H1 (cell line): Measurements from ENCODE around the gene RREB1. TPM values are rescaled to one million over a fixed set of nuclear protein-coding genes. Genes with fewer than 3 reads are reported as not detected.

Experiments used
- CTCF ChIA-PET: fragments of 300-600 bp; sonication (Branson Sonifier 250); formaldehyde crosslinking; loops from one replicate; lab custom pipeline; 2021; ENCODE audit not compliant: partially characterized antibody; lab: Charles Lee
- POLR2A ChIA-PET: fragments of 300-600 bp; sonication (Branson Sonifier 250); formaldehyde crosslinking; loops from one replicate; lab custom pipeline; 2021; ENCODE audit warnings: inconsistent platforms; ENCODE audit not compliant: partially characterized antibody; lab: Charles Lee
- DNase-seq, 2 experiments: peaks; one replicate each; pipeline versions ENCODE4 v3.0.0 to v3.0.0-alpha.2; 2010 to 2022; ENCODE audit warnings: low spot score in 2 of 2, low read depth in 1 of 2, mixed read lengths in 1 of 2
- FAIRE-seq: peaks from 2 replicates; lab custom pipeline; 2011; peaks lifted over from hg19 to GRCh38; lab: Jason Lieb, UNC
- H2AFZ ChIP-seq: 2 replicates; pipeline ENCODE4 v1.8.1; 2012; ENCODE audit warnings: low read length, inconsistent platforms
- H2AK5ac ChIP-seq: 2 replicates; pipeline ENCODE4 v1.6.1; 2013; ENCODE audit warnings: low read depth, low read length
- H2BK120ac ChIP-seq: replicated peaks from 2 replicates; pipeline ENCODE3; 2013; ENCODE audit warnings: low read depth, low read length, inconsistent platforms
- H2BK12ac ChIP-seq: 2 replicates; pipeline ENCODE4 v1.6.1; 2013; ENCODE audit warnings: low read depth, low read length
- H2BK15ac ChIP-seq: 2 replicates; pipeline ENCODE4 v1.6.1; 2013; ENCODE audit warnings: low read length
- H2BK20ac ChIP-seq: 2 replicates; pipeline ENCODE4 v1.6.1; 2013; ENCODE audit warnings: low read length
- H2BK5ac ChIP-seq: 2 replicates; pipeline ENCODE4 v1.6.1; 2013; ENCODE audit warnings: low read depth, low read length
- H3K14ac ChIP-seq: 2 replicates; pipeline ENCODE4 v1.6.1; 2013; ENCODE audit warnings: inconsistent platforms; ENCODE audit not compliant: insufficient read length
- H3K18ac ChIP-seq: 2 replicates; pipeline ENCODE4 v1.6.1; 2013; ENCODE audit warnings: low read length; ENCODE audit errors: extremely low read depth
- H3K23ac ChIP-seq: 2 replicates; pipeline ENCODE4 v1.6.1; 2013; ENCODE audit warnings: inconsistent platforms; ENCODE audit not compliant: insufficient read length
- H3K23me2 ChIP-seq: 2 replicates; pipeline ENCODE4 v1.6.1; 2013; ENCODE audit warnings: low read depth, low read length
- H3K27ac ChIP-seq: 2 replicates; pipeline ENCODE4 v1.6.1; 2011; ENCODE audit warnings: low read depth, low read length, inconsistent platforms
- H3K27me3 ChIP-seq, 4 experiments: replicated peaks in 1 of 4; 1 replicate in 1 of 4; 2 replicates in 3 of 4; pipeline versions ENCODE4 v1.6.1 to v1.8.1; 2011 to 2013; ENCODE audit warnings: low read length in 3 of 4, mild to moderate bottlenecking in 3 of 4, inconsistent platforms in 2 of 4, mixed read lengths in 2 of 4, moderate library complexity in 1 of 4; ENCODE audit not compliant: control insufficient read depth in 3 of 4, insufficient read depth in 3 of 4; ENCODE audit errors: extremely low read depth in 1 of 4
- H3K36me3 ChIP-seq, 4 experiments: 2 replicates each; pipeline versions ENCODE4 v1.6.1 to v1.8.1; 2011 to 2013; ENCODE audit warnings: mild to moderate bottlenecking in 4 of 4, low read length in 3 of 4, moderate library complexity in 2 of 4, control low read depth in 1 of 4, inconsistent platforms in 1 of 4; ENCODE audit not compliant: insufficient read depth in 4 of 4, control insufficient read depth in 2 of 4
- H3K4ac ChIP-seq: replicated peaks from 2 replicates; pipeline ENCODE3; 2013; ENCODE audit warnings: low read length, low read depth, mixed read lengths, inconsistent platforms; ENCODE audit not compliant: insufficient read length
- H3K4me1 ChIP-seq, 4 experiments: replicated peaks in 1 of 4; 1 replicate in 1 of 4; 2 replicates in 3 of 4; pipeline versions ENCODE4 v1.6.1 to v1.8.1; 2011 to 2013; ENCODE audit warnings: low read length in 3 of 4, inconsistent platforms in 2 of 4, mixed read lengths in 1 of 4; ENCODE audit not compliant: insufficient read depth in 4 of 4, control insufficient read depth in 3 of 4
- H3K4me2 ChIP-seq, 2 experiments: 2 replicates each; pipeline versions ENCODE4 v1.6.1 to v1.8.1; 2011 to 2013; ENCODE audit warnings: low read depth in 2 of 2, low read length in 2 of 2, control low read depth in 1 of 2, inconsistent platforms in 1 of 2, mild to moderate bottlenecking in 1 of 2; ENCODE audit not compliant: insufficient read depth in 1 of 2
- H3K4me3 ChIP-seq, 4 experiments: fragments of 200-600, 300-600 bp in 1 of 4; sonication (generic), shearing (Covaris generic), sonication (Bioruptor Twin) in 1 of 4; 2 replicates each; pipeline versions ENCODE4 v1.5.1 to v1.8.1; 2011 to 2016; ENCODE audit warnings: low read length in 4 of 4, low read depth in 3 of 4, control low read depth in 2 of 4, inconsistent platforms in 2 of 4, mild to moderate bottlenecking in 2 of 4, mixed read lengths in 1 of 4, moderate library complexity in 1 of 4; ENCODE audit not compliant: insufficient read depth in 2 of 4; ENCODE audit errors: extremely low read depth in 1 of 4
- H3K56ac ChIP-seq: replicated peaks from 2 replicates; pipeline ENCODE3; 2013; ENCODE audit warnings: low read depth, mild to moderate bottlenecking, mixed read lengths, low read length, inconsistent platforms; ENCODE audit not compliant: insufficient read length
- H3K79me1 ChIP-seq: 2 replicates; pipeline ENCODE4 v1.6.1; 2013; ENCODE audit warnings: low read depth, low read length, control low read depth
- H3K79me2 ChIP-seq, 2 experiments: 2 replicates each; pipeline versions ENCODE4 v1.6.1 to v1.8.1; 2012 to 2013; ENCODE audit warnings: low read length in 2 of 2, mild to moderate bottlenecking in 2 of 2, inconsistent platforms in 1 of 2; ENCODE audit not compliant: insufficient read depth in 2 of 2, control insufficient read depth in 1 of 2
- H3K9ac ChIP-seq, 4 experiments: replicated peaks in 1 of 4; 1 replicate in 1 of 4; 2 replicates in 3 of 4; pipeline versions ENCODE4 v1.6.1 to v1.8.1; 2011 to 2013; ENCODE audit warnings: low read depth in 3 of 4, low read length in 3 of 4, control low read depth in 2 of 4, mild to moderate bottlenecking in 2 of 4, moderate library complexity in 2 of 4, inconsistent platforms in 1 of 4; ENCODE audit errors: extremely low read depth in 1 of 4
- H3K9me3 ChIP-seq, 2 experiments: 2 replicates each; pipeline versions ENCODE4 v1.6.1 to v1.8.1; 2012 to 2013; ENCODE audit warnings: mild to moderate bottlenecking in 2 of 2, moderate library complexity in 2 of 2, control low read depth in 1 of 2, inconsistent platforms in 1 of 2, low read depth in 1 of 2, low read length in 1 of 2, mixed read lengths in 1 of 2; ENCODE audit not compliant: insufficient read depth in 2 of 2
- H4K20me1 ChIP-seq, 2 experiments: replicated peaks in 1 of 2; 2 replicates each; pipeline versions ENCODE3 to v1.8.1; 2011 to 2013; ENCODE audit warnings: inconsistent platforms in 2 of 2, low read length in 2 of 2, mild to moderate bottlenecking in 1 of 2; ENCODE audit not compliant: insufficient read depth in 2 of 2, control insufficient read depth in 1 of 2
- H4K5ac ChIP-seq: 2 replicates; pipeline ENCODE4 v1.6.1; 2013; ENCODE audit warnings: low read length, low read depth, mixed read lengths, inconsistent platforms; ENCODE audit not compliant: insufficient read length
- H4K8ac ChIP-seq: 2 replicates; pipeline ENCODE4 v1.8.0; 2013; ENCODE audit warnings: mild to moderate bottlenecking, moderate library complexity, low read length, inconsistent platforms; ENCODE audit not compliant: insufficient read depth; ENCODE audit errors: extremely low read depth
- H4K91ac ChIP-seq: replicated peaks from 2 replicates; pipeline ENCODE3; 2013; ENCODE audit warnings: low read length, mixed read lengths, inconsistent platforms; ENCODE audit not compliant: insufficient read length
- JUND ChIP-seq: IDR thresholded peaks from 2 replicates; pipeline ENCODE4 v1.6.1; 2011; ENCODE audit warnings: mild to moderate bottlenecking, improper control_type of control experiment, low read length
- KDM4A ChIP-seq: IDR thresholded peaks from one replicate; pipeline ENCODE4 v1.7.1; 2012; ENCODE audit warnings: low read depth, mild to moderate bottlenecking, moderate library complexity, low read length, inconsistent platforms; ENCODE audit not compliant: severe bottlenecking
- USF2 ChIP-seq: IDR thresholded peaks from 2 replicates; pipeline ENCODE4 v1.6.1; 2011; ENCODE audit warnings: low read length, improper control_type of control experiment
- WGBS, 2 experiments: shearing (Covaris generic) in 1 of 2; methylation state at CpG; one replicate each; pipeline versions ENCODE4 v1.1.6 to v1.1.7; 2013 to 2015; ENCODE audit warnings: low lambda C conversion rate in 2 of 2, mixed read lengths in 2 of 2, inconsistent platforms in 1 of 2, low coverage in 1 of 2, missing lambda C conversion rate in 1 of 2; ENCODE audit not compliant: insufficient replicate concordance in 2 of 2, insufficient coverage in 1 of 2, insufficient read length in 1 of 2; ENCODE audit errors: extremely low coverage in 1 of 2, missing lambda C conversion rate in 1 of 2; 5-methylcytosine and 5-hydroxymethylcytosine counted together
- polyA plus RNA-seq, 7 experiments: library from polyadenylated mRNA; depleted of rRNA in 3 of 7; stranded (reverse) in 5 of 7; unstranded in 2 of 7; fragments of >200 nt in 5 of 7; fragments of 200-250 nt in 2 of 7; gene quantifications; 1 replicate in 5 of 7; 2 replicates in 1 of 7; 4 replicates in 1 of 7; pipeline versions ENCODE4 v1.2.1 to v1.2.3, GENCODE V29; 2011 to 2013; ENCODE audit warnings: missing spikeins in 2 of 7, mixed read lengths in 2 of 7
- total RNA-seq: library from RNA; stranded (reverse); fragmentation: NEBNext Ultra II Directional; extraction: Animal tissue kit (Norgen Biotek cat#: 25700); gene quantifications from 2 replicates; pipeline ENCODE4 v1.2.1, GENCODE V29; 2021
- TF ChIP-seq, protein P1 (sequence below): IDR thresholded peaks from 2 replicates; pipeline ENCODE4 v1.6.1; 2012; ENCODE audit warnings: low read length, inconsistent platforms

RREB1 gene
- total and polyA plus RNA-seq, 2 of the 8 experiments (the other 6 are each of a cell fraction or from before 2014, with no cell fraction given): 3.9 to 34.7 TPM

- no peak overlapping the region for H3K56ac ChIP-seq
- no peak overlapping the region for H4K5ac ChIP-seq
- H3K23ac ChIP-seq: no peak overlapping the region
- peak in 1 of 2 experiments; percentile 32 for DNase-seq
- WGBS, 2 experiments: 95% methylated on average over 11 of the region's 11 CpGs; no CpG with 5 or more reads in 1 of the 2 experiments
- no peak overlapping the region for H2BK5ac ChIP-seq
- POLR2A ChIA-PET: interaction anchor here (1.3 kb wide), 1 partner anchor 11 kb away, joined by 3 read pairs; no protein-coding TSS in a partner anchor
- CTCF ChIA-PET: interaction anchor here (1.4 kb wide), 1 partner anchor 345 kb away, joined by 5 read pairs; no protein-coding TSS in a partner anchor
- no peak overlapping the region for H4K91ac ChIP-seq
- H3K27ac ChIP-seq: no peak overlapping the region
- no peak for FAIRE-seq
- no peak overlapping the region for H3K4me2 ChIP-seq
- H3K23me2 ChIP-seq: no peaks in the 10 kb centered on the region
- H3K4ac ChIP-seq: no peak overlapping the region
- no peaks in the 10 kb centered on the region for H3K36me3 ChIP-seq
- H3K18ac ChIP-seq: no peak overlapping the region
- TF ChIP-seq KDM4A (no peak), USF2 (no peak), JUND (no peak)
- TF ChIP-seq, protein P1, sequence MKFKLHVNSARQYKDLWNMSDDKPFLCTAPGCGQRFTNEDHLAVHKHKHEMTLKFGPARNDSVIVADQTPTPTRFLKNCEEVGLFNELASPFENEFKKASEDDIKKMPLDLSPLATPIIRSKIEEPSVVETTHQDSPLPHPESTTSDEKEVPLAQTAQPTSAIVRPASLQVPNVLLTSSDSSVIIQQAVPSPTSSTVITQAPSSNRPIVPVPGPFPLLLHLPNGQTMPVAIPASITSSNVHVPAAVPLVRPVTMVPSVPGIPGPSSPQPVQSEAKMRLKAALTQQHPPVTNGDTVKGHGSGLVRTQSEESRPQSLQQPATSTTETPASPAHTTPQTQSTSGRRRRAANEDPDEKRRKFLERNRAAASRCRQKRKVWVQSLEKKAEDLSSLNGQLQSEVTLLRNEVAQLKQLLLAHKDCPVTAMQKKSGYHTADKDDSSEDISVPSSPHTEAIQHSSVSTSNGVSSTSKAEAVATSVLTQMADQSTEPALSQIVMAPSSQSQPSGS: no peak
- TF ChIP-seq, all 59 proteins: peak for 0
- H3K79me1 ChIP-seq: no peaks in the 10 kb centered on the region
- H3K4me1 ChIP-seq: no peaks in the 10 kb centered on the region
- H4K8ac ChIP-seq: no peak overlapping the region
- no peaks in the 10 kb centered on the region for H3K9me3 ChIP-seq
- no peak overlapping the region for H2BK20ac ChIP-seq
- no peak overlapping the region for H2BK15ac ChIP-seq
- no peak overlapping the region for H3K4me3 ChIP-seq
- H3K79me2 ChIP-seq: no peaks in the 10 kb centered on the region
- no peaks in the 10 kb centered on the region for H4K20me1 ChIP-seq
- H2AFZ ChIP-seq: no peak overlapping the region
- H2BK12ac ChIP-seq: no peak overlapping the region
- H3K14ac ChIP-seq: no peak overlapping the region
- H2BK120ac ChIP-seq: no peak overlapping the region
- H3K9ac ChIP-seq: no peak overlapping the region
- no peak overlapping the region for H2AK5ac ChIP-seq
- no peaks in the 10 kb centered on the region for H3K27me3 ChIP-seq
These were observed 163.4 kb downstream of the RREB1 start for GRCh38 chr6:7271205-7271534.
